SHP77 (cell line): ENCODE results near the gene TM9SF1.

Experiments
- DNase-seq, 2 experiments: peaks; one replicate each; lab custom pipeline; 2025; lab: John Stamatoyannopoulos, UW

Gene TM9SF1

DNA sequence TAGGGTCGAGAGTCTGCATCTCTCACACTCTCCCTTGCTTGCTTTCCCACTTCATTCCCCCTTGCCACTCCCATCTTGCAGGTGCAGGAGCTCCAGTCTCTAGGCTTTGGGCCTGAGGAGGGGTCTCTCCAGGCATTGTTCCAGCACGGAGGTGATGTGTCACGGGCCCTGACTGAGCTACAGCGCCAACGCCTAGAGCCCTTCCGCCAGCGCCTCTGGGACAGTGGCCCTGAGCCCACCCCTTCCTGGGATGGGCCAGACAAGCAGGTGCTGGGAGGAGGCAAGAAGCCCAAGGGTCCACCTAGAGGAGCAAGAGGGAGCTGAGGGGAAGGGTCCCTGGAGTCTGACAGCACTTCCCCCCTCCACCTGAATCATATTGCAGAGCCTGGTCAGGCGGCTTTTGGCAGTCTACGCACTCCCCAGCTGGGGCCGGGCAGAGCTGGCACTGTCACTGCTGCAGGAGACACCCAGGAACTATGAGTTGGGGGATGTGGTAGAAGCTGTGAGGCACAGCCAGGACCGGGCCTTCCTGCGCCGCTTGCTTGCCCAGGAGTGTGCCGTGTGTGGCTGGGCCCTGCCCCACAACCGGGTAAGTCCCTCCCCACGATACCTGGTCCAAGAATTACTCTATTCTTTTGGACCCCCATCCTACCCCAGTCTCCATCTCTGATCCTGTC is 43.7 kb downstream of the TM9SF1 start:
- DNase-seq: no peak

DNA sequence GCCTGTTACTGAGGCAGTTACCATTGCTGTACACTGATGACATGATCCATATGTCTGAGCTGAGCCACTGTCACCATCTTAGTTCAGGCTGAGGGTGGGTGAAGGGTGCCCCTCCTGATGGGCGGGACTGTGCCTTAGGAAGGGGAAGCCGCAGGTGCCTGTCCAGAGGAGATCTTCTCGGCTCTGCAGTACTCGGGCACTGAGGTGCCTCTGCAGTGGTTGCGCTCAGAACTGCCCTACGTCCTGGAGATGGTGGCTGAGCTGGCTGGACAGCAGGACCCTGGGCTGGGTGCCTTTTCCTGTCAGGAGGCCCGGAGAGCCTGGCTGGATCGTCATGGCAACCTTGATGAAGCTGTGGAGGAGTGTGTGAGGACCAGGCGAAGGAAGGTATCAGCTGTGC is 44.2 kb downstream of the TM9SF1 start:
- no peak for DNase-seq

DNA sequence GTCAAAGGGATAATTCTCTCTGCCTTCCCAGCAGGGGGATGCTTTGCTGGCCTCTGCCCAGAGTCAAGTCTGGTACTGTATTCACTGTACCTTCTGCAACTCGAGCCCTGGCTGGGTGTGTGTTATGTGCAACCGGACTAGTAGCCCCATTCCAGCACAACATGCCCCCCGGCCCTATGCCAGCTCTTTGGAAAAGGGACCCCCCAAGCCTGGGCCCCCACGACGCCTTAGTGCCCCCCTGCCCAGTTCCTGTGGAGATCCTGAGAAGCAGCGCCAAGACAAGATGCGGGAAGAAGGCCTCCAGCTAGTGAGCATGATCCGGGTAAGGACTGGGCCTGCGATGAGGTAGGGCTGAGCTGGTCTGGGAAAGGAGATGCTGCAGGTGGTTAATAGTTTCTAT is 44.7 kb downstream of the TM9SF1 start:
- DNase-seq: no peak

DNA sequence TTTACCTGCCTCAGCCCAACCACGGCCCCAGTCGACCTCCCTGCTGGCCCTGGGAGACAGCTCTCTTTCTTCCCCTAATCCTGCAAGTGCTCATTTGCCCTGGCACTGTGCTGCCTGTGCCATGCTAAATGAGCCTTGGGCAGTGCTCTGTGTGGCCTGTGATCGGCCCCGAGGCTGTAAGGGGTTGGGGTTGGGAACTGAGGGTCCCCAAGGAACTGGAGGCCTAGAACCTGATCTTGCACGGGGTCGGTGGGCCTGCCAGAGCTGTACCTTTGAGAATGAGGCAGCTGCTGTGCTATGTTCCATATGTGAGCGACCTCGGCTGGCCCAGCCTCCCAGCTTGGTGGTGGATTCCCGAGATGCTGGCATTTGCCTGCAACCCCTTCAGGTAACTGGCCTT is 45.2 kb downstream of the TM9SF1 start:
- no peak for DNase-seq

DNA sequence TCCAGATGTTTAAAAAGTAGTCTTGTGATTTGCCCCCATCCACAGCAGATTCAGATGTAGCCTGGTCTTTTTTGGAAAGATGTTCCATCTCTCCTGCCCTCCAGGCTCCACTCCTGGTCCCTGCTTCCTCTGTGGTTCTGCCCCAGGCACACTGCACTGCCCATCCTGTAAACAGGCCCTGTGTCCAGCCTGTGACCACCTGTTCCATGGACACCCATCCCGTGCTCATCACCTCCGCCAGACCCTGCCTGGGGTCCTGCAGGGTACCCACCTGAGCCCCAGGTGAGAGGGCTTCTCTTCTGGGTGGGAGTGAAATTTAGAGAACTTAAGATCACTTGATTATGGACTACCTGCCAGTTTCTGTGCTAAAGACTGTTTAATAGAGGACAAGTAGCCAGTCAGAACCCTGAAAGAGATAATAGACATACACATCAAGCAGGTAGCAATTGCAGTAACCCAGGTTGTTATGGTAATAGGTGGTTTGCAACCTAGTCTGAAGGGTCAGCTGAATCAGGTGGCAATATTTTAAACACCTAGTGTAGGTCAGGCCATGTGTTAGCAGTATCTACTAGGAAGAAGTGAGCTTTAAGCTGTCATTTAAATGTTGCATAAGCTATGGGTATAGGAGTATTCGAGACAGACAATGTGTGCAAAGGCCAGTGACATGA is 45.8 kb downstream of the TM9SF1 start:
- DNase-seq: no peak

DNA sequence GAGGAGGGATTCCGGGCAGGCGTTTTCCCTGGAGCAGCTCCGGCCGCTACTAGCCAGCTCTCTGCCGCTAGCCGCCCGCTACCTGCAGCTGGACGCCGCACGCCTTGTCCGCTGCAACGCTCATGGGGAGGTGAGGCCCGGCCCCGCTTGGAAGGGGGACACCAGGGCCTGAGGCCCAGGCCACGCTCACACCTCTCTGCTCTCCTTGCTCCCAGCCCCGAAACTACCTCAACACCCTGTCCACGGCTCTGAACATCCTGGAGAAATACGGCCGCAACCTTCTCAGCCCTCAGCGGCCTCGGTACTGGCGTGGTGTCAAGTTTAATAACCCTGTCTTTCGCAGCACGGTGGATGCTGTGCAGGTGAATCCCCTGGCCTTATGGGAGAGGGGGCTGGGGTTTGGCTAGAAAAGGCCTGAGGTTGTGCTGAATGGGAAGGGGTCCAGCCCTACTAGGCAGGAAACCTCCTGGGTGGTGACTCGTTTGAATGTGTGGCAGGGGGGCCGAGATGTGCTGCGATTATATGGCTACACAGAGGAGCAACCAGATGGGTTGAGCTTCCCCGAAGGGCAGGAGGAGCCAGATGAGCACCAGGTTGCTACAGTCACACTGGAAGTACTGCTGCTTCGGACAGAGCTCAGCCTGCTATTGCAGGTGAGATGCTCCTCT is 47.3 kb downstream of the TM9SF1 start:
- no peak for DNase-seq

DNA sequence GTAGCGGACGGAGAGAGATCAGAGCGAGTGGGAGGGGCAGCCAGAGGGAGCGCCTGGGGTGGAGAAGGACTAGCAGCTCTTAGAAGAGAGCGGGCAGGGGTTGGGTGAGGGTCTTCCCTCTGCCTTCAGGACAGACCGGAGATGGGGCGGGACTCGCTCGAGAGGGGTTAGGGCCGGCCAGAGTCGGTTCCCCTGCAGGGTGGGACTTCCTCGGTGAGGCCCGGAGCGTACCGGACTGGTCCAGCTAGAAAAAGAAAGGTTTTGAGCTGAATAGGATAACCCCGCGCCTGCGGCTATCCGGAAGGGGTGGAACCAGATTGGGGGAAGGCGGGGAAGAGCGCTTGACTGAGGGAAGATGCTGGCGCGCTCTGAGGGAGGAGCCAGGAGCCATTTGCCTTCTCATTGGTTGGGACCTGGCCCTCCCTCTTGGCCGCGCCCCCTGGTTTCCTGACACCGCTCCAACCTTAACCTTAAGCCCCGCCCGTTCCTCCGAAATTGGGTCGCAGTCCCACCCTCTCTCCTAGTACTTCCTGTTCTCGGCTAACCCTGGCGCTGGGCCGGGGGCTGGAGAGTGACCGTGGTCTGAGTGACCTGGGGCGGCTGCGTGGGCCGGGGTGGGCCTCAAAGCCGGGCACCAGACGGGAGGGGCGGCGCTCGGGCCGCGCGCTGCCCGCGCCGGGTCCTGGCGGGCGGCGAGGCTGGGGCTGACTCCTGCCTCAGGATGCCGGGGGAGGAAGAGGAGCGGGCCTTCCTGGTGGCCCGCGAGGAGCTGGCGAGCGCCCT is 48.1 kb downstream of the TM9SF1 start, which contains the start of gene RNF31:
Gene RNF31, plus strand, starts transcription at position 521 of the 783 bp plus-strand sequence. Its CDS starts 201 bp downstream, at position 722.
- DNase-seq: peak; percentile 99

DNA sequence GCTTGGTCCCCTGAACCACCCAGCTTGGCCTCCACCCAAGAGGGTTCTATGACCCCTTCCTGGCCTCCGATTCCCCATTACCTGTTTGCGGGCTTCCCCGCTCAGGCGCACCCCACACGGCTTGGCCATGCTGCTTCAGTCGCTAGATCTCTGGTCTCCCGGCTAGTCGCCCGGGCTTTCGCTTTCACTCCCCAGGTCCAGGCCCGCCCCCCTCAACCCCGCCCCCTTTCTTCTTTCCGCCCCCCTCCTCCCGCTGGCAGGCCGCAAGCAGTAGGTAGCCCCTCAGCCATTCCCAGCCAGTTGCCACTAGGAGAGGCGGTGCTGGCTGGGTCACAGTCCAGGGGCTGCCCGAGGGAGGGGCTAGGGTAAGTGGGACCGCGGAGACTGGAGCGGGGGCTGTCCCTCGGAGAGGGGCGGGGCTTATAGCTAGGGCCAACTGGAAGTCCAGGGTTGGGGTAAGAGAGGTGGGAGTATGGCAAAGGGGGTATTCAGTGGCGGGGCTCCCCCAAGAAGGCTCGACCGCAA is 48.7 kb downstream of the TM9SF1 start, which contains the start of gene PSME2:
Gene PSME2, minus strand, starts transcription at position 158 of the 525 bp plus-strand sequence. Its CDS starts 29 bp downstream, at position 129.
- peak; percentile 98 to 99 for DNase-seq

DNA sequence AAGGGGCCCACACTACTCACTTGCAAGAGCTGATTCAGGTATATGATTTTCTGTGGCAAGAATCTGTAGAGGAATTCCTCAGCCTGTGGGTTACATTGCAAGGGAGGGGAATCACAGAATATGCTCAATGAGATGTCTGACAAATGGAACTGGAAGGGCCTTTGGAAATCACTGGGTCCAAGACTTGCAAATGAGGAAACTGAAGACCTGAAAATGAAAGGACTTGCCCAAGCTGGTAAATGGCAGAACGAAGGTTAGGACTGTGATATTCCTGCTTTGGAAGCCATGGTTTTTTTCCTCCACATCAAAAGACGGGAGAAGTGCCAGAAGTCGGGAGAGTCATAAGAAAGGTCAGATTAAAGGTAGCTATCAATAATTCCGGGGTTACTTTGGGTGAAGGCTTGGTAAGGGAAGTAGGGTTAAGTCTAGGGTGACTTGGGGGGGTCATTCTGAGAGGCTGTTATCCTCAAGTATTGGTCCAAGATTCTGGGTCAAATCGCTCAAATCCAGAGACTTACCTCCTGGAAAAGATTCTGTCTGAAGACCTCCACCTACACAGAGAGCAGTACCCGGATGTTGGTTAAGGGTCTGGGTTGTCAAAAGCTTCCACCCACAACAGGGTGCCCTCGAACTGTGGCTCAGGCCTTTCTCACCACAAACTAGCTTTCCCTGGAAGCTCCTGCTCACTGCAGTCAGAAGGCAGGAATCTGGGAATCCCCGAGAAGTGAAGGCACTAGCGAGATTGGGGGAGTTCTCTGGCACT is 49.4 kb downstream of the TM9SF1 start:
- peak in 1 of 2 experiments; percentile 55 for DNase-seq

DNA sequence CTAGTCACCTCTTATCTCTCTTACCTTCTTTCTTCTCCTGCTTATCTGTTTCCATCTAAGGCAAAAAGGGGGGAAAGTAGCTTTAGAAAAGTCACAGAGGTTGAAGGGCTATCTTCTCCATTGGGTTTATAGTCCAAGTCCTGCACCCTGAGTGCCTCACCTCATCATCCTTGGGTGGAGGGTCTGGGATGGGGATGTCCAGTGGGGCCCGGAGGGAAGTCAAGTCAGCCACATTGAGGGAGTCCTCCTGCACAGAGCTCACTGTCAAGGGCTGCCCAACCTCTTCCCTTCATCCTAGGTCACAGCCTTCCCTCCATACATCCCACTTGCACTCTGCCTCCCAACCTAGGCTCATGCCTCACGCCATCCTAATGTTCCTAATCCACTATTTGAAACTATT is 50.0 kb downstream of the TM9SF1 start:
- DNase-seq: no peak

DNA sequence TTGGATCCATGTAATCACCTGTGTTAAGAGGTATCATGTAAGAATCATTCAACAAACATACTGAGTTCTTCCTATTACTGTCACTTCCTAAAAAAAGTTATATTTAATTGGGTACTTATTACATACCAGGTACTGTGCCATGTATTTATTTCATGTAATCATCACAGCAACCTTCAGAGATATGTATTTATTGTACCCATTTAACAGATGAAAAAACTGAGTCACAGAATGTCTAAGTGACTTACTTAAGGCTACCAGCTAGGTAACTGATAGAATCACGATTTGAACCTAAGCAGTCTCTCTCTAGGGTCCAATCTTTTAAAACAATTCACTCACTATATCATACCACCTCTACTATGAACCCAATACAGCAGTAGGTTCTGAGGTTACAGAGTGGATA is 50.8 kb downstream of the TM9SF1 start:
- DNase-seq: no peak

DNA sequence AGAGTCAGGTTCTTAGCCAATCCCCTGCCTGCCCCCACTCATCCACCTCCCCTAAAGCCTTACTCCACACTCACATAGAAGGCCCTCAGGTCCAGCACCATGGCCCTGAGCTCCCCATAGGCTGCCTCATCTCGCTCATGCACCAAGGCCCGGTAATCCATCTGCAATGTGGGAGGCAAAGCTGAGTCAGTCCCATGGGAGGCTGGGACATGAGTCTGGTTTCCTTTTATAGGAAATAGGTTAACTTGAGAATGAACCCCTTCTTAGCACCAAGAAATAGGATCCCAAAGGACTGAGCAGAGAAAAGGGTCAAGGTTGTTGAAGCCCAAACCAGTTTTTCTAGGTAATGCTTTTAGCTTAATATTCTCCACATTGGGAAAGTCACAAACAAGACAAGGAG is 51.7 kb downstream of the TM9SF1 start:
- no peak for DNase-seq

DNA sequence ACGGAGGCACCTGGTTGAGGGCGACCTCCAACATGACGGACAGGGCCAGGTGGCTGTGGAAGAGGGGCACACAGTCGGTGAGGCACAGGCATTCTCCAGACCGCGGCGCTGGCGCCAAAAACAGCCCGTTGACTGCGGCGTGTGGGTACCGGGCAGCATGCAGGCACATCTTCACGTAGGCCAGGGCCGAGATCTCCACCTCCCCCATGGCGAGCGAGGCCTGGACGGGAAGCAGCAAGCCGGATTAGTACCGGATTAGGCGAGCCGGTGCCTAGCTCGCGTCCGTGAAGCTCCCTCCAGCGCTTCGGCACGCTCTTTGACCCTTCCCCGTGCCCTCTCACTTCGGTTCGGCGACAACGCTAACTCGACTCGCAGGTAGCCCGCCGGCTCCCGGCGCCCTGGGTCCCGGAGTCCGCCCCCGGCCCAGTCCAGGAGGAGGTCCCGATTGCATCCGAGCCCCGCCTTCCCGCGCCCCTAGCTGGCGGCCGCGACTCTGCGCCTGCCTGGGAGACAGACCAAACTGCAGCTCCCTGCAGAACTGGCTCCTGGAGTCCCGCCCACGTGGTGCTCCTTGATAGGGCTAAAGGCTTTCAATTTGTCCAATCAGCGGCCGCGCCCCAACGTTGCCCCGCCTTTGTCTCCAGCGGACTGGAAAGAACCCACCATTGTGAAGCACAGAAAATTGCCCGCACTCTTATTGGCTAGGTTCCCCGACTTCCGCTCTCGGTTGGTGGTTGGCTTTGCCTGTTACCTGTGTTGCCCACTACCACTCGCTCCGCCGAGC is 54.0 kb downstream of the TM9SF1 start, which contains the start of gene EMC9:
Gene EMC9, minus strand, starts transcription at position 495 of the 784 bp plus-strand sequence. Its CDS starts 287 bp downstream, at position 208.
- peak; percentile 100 for DNase-seq

DNA sequence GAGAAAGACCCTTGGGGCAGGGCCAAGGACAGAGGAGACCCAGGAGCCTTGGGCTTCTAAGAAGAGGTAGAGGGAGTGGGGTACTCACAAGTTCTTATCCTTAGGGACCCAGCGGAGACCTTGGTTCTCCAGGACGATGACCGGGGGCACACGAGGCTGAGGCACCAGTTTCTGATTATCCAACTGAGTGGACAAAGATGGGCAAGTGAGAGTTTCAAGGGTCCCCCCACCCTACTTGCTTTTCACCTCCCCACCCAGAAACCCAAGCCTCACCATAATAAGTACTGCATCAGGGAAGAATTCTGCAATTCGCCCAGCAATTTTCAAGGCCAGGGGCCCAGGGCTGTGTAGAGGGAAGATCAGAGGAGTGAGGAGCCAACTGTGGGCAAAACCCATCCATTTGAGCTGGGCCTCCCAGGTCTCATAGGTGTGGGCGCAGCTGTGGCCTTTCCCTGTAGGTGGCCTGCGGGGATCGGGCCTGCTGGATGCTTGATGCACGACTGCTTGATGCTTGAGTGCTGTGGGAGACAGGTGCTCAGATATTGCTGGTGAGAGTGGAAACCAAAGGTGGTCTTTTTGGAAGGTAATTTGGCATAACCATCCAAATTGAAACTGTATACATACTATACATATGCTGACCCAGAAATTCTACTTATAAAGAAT is 55.8 kb downstream of the TM9SF1 start:
- DNase-seq: peak; percentile 37 to 48
